ENCODE data around the gene LRRC1.

DNA sequence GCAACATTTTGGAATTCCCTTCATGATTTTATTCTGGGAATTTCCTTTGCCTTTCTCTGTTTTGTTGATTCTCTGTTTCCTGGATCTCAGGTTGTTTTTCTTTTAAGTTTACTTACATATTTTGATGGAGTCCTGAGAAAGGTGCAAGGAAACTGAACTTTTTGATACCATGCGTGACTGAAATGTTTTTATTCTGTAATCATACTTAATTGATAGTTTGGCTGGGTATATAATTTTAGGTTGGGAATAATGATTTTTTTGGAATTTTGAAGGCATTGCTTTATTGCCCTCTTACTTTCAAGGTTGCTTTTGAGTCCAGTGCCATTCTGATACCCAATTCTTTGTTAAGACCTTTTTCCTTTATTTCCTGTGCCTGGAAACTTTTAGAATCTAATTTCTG lies 45.2 kb downstream of the LRRC1 start:
- TF ChIP-seq, protein P1, sequence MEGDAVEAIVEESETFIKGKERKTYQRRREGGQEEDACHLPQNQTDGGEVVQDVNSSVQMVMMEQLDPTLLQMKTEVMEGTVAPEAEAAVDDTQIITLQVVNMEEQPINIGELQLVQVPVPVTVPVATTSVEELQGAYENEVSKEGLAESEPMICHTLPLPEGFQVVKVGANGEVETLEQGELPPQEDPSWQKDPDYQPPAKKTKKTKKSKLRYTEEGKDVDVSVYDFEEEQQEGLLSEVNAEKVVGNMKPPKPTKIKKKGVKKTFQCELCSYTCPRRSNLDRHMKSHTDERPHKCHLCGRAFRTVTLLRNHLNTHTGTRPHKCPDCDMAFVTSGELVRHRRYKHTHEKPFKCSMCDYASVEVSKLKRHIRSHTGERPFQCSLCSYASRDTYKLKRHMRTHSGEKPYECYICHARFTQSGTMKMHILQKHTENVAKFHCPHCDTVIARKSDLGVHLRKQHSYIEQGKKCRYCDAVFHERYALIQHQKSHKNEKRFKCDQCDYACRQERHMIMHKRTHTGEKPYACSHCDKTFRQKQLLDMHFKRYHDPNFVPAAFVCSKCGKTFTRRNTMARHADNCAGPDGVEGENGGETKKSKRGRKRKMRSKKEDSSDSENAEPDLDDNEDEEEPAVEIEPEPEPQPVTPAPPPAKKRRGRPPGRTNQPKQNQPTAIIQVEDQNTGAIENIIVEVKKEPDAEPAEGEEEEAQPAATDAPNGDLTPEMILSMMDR (conservative IDR thresholded peaks at IDR 0.05 in 1 of 2, IDR thresholded peaks at IDR 0.05 in 1 of 2; ENCODE audit: low read depth in 1 of 2, low read length in 2 of 2), result no peak
- no peak for TF ChIP-seq EZH2 (IDR thresholded peaks at IDR 0.05; ENCODE audit: low read length, missing control alignments)

Data from fibroblast of lung (primary cell).